Gastroesophageal sphincter (tissue), 3 donors: Measurements from ENCODE around the gene ASB2.

Source experiments
- CTCF ChIP-seq, 4 experiments: fragments of 200-600 bp in 2 of 4; fragments of 450-650 bp in 2 of 4; sonication (generic) in 1 of 4; IDR thresholded peaks; one replicate each; pipeline ENCODE4 v1.5.1; 2017 to 2019; ENCODE audit warnings: antibody characterized with exemption in 4 of 4, mild to moderate bottlenecking in 2 of 4, moderate library complexity in 2 of 4
- EP300 ChIP-seq: sonication (generic); formaldehyde crosslinking; IDR thresholded peaks from one replicate; pipeline ENCODE4 v1.6.1; 2017; ENCODE audit warnings: antibody characterized with exemption, mild to moderate bottlenecking

- TF ChIP-seq CTCF (IDR thresholded peaks at IDR 0.05) (no peak), EP300 (no peak)
These were observed 35.4 kb upstream of the ASB2 start for GRCh38 chr14:94011795-94012194.
